ENCODE measurements around the gene SLC35F1. TPM values are rescaled to one million over a fixed set of nuclear protein-coding genes. Genes with fewer than 3 reads are reported as not detected.

SLC35F1 gene
- total RNA-seq, 1 donor from 2014 or later: not detected

GRCh38 chr6:118223316-118223715 is 316.3 kb downstream of the SLC35F1 start:
- no peaks in the 10 kb centered on the region for H3K4me1 ChIP-seq
- TF ChIP-seq, protein P1, sequence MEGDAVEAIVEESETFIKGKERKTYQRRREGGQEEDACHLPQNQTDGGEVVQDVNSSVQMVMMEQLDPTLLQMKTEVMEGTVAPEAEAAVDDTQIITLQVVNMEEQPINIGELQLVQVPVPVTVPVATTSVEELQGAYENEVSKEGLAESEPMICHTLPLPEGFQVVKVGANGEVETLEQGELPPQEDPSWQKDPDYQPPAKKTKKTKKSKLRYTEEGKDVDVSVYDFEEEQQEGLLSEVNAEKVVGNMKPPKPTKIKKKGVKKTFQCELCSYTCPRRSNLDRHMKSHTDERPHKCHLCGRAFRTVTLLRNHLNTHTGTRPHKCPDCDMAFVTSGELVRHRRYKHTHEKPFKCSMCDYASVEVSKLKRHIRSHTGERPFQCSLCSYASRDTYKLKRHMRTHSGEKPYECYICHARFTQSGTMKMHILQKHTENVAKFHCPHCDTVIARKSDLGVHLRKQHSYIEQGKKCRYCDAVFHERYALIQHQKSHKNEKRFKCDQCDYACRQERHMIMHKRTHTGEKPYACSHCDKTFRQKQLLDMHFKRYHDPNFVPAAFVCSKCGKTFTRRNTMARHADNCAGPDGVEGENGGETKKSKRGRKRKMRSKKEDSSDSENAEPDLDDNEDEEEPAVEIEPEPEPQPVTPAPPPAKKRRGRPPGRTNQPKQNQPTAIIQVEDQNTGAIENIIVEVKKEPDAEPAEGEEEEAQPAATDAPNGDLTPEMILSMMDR (IDR thresholded peaks at IDR 0.05): no peak
- intact Hi-C loops (cut with DNase I): no loop called here
- H3K9me3 ChIP-seq: no peaks in the 10 kb centered on the region
- no peak for DNase-seq (ENCODE audit: low spot score in 2 of 2)
- no peak overlapping the region for H3K4me3 ChIP-seq
- no peaks in the 10 kb centered on the region for H3K27me3 ChIP-seq
- H3K27ac ChIP-seq: no peak overlapping the region
- no peaks in the 10 kb centered on the region for H3K36me3 ChIP-seq

- H3K27me3 ChIP-seq: no peaks in the 10 kb centered on the region
- no peaks in the 10 kb centered on the region for H3K36me3 ChIP-seq
- no peaks in the 10 kb centered on the region for H3K9me3 ChIP-seq
- intact Hi-C loops (cut with DNase I): no loop called here
- DNase-seq (ENCODE audit: low spot score in 2 of 2): no peak
- H3K27ac ChIP-seq: no peak overlapping the region
- H3K4me1 ChIP-seq: no peaks in the 10 kb centered on the region
- TF ChIP-seq, protein P1 (IDR thresholded peaks at IDR 0.05): no peak
- H3K4me3 ChIP-seq: no peak overlapping the region
Observed at GRCh38 chr6:118228886-118229285, 321.8 kb downstream of the SLC35F1 start.

GRCh38 chr6:118240878-118241528 is 333.9 kb downstream of the SLC35F1 start:
- intact Hi-C loops (cut with DNase I): no loop called here
- H3K4me3 ChIP-seq: no peak overlapping the region

GRCh38 chr6:118246406-118246805 is 339.3 kb downstream of the SLC35F1 start:
- H3K27me3 ChIP-seq: no peaks in the 10 kb centered on the region
- H3K4me1 ChIP-seq: no peaks in the 10 kb centered on the region
- no peak for DNase-seq (ENCODE audit: low spot score in 2 of 2)
- intact Hi-C loops (cut with DNase I): no loop called here
- no peaks in the 10 kb centered on the region for H3K36me3 ChIP-seq
- H3K4me3 ChIP-seq: no peak overlapping the region
- no peaks in the 10 kb centered on the region for H3K9me3 ChIP-seq
- TF ChIP-seq, protein P1 (IDR thresholded peaks at IDR 0.05): no peak
- H3K27ac ChIP-seq: no peak overlapping the region

More at GRCh38 chr6:118240878-118241528, 333.9 kb downstream of the SLC35F1 start:
- TF ChIP-seq, protein P1 (IDR thresholded peaks at IDR 0.05): no peak
- no peaks in the 10 kb centered on the region for H3K27me3 ChIP-seq
- no peak for DNase-seq (ENCODE audit: low spot score in 2 of 2)
- H3K9me3 ChIP-seq: no peaks in the 10 kb centered on the region
- H3K36me3 ChIP-seq: no peaks in the 10 kb centered on the region
- H3K27ac ChIP-seq: no peak overlapping the region
- no peaks in the 10 kb centered on the region for H3K4me1 ChIP-seq

DNA sequence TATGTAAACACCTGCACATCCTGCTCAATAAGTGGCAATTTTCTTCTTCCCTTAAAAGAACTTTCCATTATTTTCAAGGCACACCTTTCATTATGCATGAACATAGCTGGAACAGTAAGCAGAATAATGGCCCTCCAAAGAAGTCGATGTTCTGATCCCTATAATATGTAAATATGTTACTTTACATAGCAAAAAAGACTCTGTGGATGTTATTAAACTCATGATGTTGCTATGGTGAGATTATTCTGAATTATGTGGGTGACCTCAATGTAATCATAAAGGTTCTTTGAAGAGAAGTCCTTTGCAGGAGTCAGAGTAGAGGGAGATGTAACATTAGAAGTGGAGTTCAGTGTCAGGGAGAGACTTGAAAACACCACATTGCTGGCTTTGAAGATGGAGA is 341.1 kb downstream of the SLC35F1 start:
- intact Hi-C loops (cut with DNase I): no loop called here

More for the DNA sequence above, 341.1 kb downstream of the SLC35F1 start:
- H3K36me3 ChIP-seq: no peaks in the 10 kb centered on the region
- TF ChIP-seq, protein P1 (IDR thresholded peaks at IDR 0.05): no peak
- no peaks in the 10 kb centered on the region for H3K27me3 ChIP-seq
- no peaks in the 10 kb centered on the region for H3K4me1 ChIP-seq
- no peak overlapping the region for H3K4me3 ChIP-seq
- DNase-seq (ENCODE audit: low spot score in 2 of 2): no peak
- H3K9me3 ChIP-seq: no peaks in the 10 kb centered on the region
- no peak overlapping the region for H3K27ac ChIP-seq
